K562 (cell line): ENCODE data around the gene HOXB6. TPM values are rescaled to one million over a fixed set of nuclear protein-coding genes. Genes with fewer than 3 reads are reported as not detected.

Source experiments
- BACH1 ChIP-seq: fragments of 200-800 bp; sonication (Bioruptor generic); IDR thresholded peaks from 2 replicates; pipeline ENCODE4 v1.6.1; 2016; ENCODE audit warnings: missing genetic modification characterization, missing compliant biosample characterization
- BRD9 ChIP-seq: fragments of 450-650 bp; IDR thresholded peaks from 2 replicates; pipeline ENCODE4 v1.6.1; 2018; ENCODE audit warnings: low read depth; ENCODE audit not compliant: partially characterized antibody
- DACH1 ChIP-seq: fragments of 450-650 bp; IDR thresholded peaks from 2 replicates; pipeline ENCODE4 v1.6.1; 2018; ENCODE audit not compliant: partially characterized antibody
- HMG20A ChIP-seq: fragments of 450-650 bp; formaldehyde crosslinking; conservative IDR thresholded peaks from 2 replicates; pipeline ENCODE4 v1.4.0; 2020; ENCODE audit warnings: mild to moderate bottlenecking, mixed read lengths
- LCOR ChIP-seq: sonication (generic); formaldehyde crosslinking; IDR thresholded peaks from 2 replicates; pipeline ENCODE4 v1.8.0; 2022; ENCODE audit warnings: mild to moderate bottlenecking, missing genetic modification reagents
- PTBP1 ChIP-seq: fragments of 200-400 bp; formaldehyde crosslinking; IDR thresholded peaks from 2 replicates; pipeline ENCODE4 v1.6.1; 2017; ENCODE audit warnings: low read depth, low read length
- RB1 ChIP-seq: fragments of 450-650 bp; IDR thresholded peaks from 2 replicates; pipeline ENCODE4 v1.6.1; 2017; ENCODE audit warnings: low read depth, mild to moderate bottlenecking
- RBM17 ChIP-seq: fragments of 200-400 bp; formaldehyde crosslinking; IDR thresholded peaks from 2 replicates; pipeline ENCODE4 v1.6.1; 2017; ENCODE audit warnings: low read depth, mild to moderate bottlenecking, low read length, borderline replicate concordance
- SETDB1 ChIP-seq: IDR thresholded peaks from one replicate; pipeline ENCODE4 v1.6.1; 2012; ENCODE audit warnings: low read length, control low read depth, inconsistent platforms
- SMARCA5 ChIP-seq: fragments of 450-650 bp; IDR thresholded peaks from 2 replicates; pipeline ENCODE4 v1.6.1; 2016
- ZBTB8A ChIP-seq: fragments of 450-650 bp; IDR thresholded peaks from 2 replicates; pipeline ENCODE4 v1.6.1; 2018; ENCODE audit warnings: mild to moderate bottlenecking, moderate library complexity; ENCODE audit not compliant: partially characterized antibody
- ZNF445 ChIP-seq: fragments of 250-450 bp; sonication (Bioruptor Pico); IDR thresholded peaks from 2 replicates; pipeline ENCODE4 v1.4.0; 2020; ENCODE audit warnings: low read depth, mild to moderate bottlenecking, moderate library complexity
- polyA plus RNA-seq, 8 experiments: library from polyadenylated mRNA; depleted of rRNA in 4 of 8; stranded (reverse) in 5 of 8; unstranded in 3 of 8; fragments of >200 nt; fragmentation: Nextera tagmentation in 2 of 8; fragmentation: Illumina TruSeq in 1 of 8; extraction: Ambion mirVana in 2 of 8; extraction: Trizol in 1 of 8; gene quantifications; 2 replicates each; pipeline versions ENCODE4 v1.2.1 to v1.2.3, GENCODE V29; 2011 to 2014; ENCODE audit warnings: inconsistent platforms in 1 of 8, missing spikeins in 1 of 8
- total RNA-seq, 7 experiments: library from RNA; depleted of rRNA in 6 of 7; stranded (reverse); fragments of >200 nt in 6 of 7; fragmentation: Illumina TruSeq in 2 of 7; extraction: Trizol in 2 of 7; gene quantifications; 2 replicates each; pipeline versions ENCODE4 v1.2.1 to v1.2.3, GENCODE V29; 2011 to 2021; ENCODE audit warnings: low replicate concordance in 1 of 7
- TF ChIP-seq, protein P1 (sequence below): fragments of 450-650 bp; IDR thresholded peaks from 2 replicates; pipeline ENCODE4 v1.6.1; 2017; ENCODE audit warnings: mild to moderate bottlenecking, moderate library complexity
- TF ChIP-seq, protein P2 (sequence below): fragments of 250-450 bp; sonication (Bioruptor Pico); IDR thresholded peaks from 2 replicates; pipeline ENCODE4 v1.9.0; 2021; ENCODE audit warnings: mild to moderate bottlenecking, inconsistent platforms
- TF ChIP-seq, protein P3 (sequence below): sonication (generic); formaldehyde crosslinking; IDR thresholded peaks from 2 replicates; pipeline ENCODE4 v1.8.1; 2022; ENCODE audit warnings: missing genetic modification reagents
- TF ChIP-seq, protein P4 (sequence below): fragments of 200-800 bp; sonication (Bioruptor generic); IDR thresholded peaks from 2 replicates; pipeline ENCODE4 v1.6.1; 2017; ENCODE audit warnings: missing genetic modification characterization, missing compliant biosample characterization
- TF ChIP-seq, protein P5 (sequence below): fragments of 450-650 bp; IDR thresholded peaks from 2 replicates; pipeline ENCODE4 v1.6.1; 2016; ENCODE audit warnings: mild to moderate bottlenecking

The HOXB6 gene
- total and polyA plus RNA-seq, 9 of the 15 experiments (the other 6 are each of a cell fraction or from before 2014, with no cell fraction given) = 1.2 to 14.8 (median 4.9) TPM

DNA sequence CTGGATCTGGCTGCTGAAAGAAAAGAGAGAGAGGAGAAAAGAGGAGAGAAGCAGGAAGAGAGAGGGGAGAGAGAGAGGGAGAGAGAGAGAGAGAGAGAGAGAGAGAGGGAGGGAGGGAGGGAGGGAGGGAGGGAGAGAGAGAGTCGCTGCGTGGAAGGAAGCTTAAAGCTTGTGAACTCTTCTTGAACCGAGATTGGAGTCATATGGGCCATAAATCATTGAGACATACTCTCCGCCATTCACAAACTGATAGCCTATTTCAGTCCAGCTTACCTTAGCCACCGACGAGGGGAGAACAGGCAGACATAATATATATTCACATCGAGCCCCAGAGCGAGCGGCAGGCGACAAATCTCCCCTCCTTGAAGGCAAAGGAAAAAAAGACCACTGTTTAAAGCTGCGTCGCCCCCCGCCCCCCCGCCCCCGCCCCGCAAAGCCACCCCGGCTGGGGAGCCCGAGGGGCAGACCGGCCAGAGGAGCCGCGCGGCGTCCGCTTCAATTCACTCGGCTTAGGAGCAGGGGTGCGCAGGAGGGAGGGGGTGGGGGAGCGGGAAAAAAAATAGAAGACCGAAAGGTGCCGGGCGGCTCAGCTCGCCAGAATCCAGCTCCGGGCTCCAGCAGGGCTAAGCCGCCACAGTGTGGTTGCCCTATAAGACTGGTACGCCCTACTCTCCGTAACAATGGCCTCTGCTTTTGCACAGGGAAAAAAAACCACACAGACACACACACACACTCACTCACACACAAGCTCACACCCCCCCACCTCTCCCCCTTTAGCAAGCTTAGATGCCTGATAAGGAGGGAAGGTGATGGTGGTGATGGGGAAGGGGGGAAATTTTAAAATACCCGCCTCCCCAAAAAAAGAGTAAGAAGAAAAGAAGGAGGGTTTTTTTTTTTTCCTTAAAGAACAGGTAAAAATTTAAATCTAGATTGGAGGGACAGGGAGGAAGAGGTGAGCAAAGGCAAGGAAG, 49.2 kb downstream of the HOXB6 start (continued):
- TF ChIP-seq, protein P1, sequence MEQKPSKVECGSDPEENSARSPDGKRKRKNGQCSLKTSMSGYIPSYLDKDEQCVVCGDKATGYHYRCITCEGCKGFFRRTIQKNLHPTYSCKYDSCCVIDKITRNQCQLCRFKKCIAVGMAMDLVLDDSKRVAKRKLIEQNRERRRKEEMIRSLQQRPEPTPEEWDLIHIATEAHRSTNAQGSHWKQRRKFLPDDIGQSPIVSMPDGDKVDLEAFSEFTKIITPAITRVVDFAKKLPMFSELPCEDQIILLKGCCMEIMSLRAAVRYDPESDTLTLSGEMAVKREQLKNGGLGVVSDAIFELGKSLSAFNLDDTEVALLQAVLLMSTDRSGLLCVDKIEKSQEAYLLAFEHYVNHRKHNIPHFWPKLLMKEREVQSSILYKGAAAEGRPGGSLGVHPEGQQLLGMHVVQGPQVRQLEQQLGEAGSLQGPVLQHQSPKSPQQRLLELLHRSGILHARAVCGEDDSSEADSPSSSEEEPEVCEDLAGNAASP = no peak
- TF ChIP-seq SETDB1 (no peak), ZBTB8A (no peak), HMG20A (no peak), PTBP1 (no peak), LCOR (CRISPR knock-in tag) (no peak), ZNF445 (CRISPR knock-in tag) (no peak), SMARCA5 (no peak), RBM17 (no peak), BACH1 (no peak; the same call in 1 of the 2 replicates), RB1 (no peak), BRD9 (peak; percentile 88), DACH1 (peak; percentile 47)
- TF ChIP-seq, protein P2, sequence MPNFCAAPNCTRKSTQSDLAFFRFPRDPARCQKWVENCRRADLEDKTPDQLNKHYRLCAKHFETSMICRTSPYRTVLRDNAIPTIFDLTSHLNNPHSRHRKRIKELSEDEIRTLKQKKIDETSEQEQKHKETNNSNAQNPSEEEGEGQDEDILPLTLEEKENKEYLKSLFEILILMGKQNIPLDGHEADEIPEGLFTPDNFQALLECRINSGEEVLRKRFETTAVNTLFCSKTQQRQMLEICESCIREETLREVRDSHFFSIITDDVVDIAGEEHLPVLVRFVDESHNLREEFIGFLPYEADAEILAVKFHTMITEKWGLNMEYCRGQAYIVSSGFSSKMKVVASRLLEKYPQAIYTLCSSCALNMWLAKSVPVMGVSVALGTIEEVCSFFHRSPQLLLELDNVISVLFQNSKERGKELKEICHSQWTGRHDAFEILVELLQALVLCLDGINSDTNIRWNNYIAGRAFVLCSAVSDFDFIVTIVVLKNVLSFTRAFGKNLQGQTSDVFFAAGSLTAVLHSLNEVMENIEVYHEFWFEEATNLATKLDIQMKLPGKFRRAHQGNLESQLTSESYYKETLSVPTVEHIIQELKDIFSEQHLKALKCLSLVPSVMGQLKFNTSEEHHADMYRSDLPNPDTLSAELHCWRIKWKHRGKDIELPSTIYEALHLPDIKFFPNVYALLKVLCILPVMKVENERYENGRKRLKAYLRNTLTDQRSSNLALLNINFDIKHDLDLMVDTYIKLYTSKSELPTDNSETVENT = no peak
- TF ChIP-seq, protein P3, sequence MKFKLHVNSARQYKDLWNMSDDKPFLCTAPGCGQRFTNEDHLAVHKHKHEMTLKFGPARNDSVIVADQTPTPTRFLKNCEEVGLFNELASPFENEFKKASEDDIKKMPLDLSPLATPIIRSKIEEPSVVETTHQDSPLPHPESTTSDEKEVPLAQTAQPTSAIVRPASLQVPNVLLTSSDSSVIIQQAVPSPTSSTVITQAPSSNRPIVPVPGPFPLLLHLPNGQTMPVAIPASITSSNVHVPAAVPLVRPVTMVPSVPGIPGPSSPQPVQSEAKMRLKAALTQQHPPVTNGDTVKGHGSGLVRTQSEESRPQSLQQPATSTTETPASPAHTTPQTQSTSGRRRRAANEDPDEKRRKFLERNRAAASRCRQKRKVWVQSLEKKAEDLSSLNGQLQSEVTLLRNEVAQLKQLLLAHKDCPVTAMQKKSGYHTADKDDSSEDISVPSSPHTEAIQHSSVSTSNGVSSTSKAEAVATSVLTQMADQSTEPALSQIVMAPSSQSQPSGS (CRISPR knock-in tag) = no peak
- TF ChIP-seq, protein P4, sequence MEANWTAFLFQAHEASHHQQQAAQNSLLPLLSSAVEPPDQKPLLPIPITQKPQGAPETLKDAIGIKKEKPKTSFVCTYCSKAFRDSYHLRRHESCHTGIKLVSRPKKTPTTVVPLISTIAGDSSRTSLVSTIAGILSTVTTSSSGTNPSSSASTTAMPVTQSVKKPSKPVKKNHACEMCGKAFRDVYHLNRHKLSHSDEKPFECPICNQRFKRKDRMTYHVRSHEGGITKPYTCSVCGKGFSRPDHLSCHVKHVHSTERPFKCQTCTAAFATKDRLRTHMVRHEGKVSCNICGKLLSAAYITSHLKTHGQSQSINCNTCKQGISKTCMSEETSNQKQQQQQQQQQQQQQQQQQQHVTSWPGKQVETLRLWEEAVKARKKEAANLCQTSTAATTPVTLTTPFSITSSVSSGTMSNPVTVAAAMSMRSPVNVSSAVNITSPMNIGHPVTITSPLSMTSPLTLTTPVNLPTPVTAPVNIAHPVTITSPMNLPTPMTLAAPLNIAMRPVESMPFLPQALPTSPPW (CRISPR knock-in tag) = peak; percentile 90
- TF ChIP-seq, protein P5, sequence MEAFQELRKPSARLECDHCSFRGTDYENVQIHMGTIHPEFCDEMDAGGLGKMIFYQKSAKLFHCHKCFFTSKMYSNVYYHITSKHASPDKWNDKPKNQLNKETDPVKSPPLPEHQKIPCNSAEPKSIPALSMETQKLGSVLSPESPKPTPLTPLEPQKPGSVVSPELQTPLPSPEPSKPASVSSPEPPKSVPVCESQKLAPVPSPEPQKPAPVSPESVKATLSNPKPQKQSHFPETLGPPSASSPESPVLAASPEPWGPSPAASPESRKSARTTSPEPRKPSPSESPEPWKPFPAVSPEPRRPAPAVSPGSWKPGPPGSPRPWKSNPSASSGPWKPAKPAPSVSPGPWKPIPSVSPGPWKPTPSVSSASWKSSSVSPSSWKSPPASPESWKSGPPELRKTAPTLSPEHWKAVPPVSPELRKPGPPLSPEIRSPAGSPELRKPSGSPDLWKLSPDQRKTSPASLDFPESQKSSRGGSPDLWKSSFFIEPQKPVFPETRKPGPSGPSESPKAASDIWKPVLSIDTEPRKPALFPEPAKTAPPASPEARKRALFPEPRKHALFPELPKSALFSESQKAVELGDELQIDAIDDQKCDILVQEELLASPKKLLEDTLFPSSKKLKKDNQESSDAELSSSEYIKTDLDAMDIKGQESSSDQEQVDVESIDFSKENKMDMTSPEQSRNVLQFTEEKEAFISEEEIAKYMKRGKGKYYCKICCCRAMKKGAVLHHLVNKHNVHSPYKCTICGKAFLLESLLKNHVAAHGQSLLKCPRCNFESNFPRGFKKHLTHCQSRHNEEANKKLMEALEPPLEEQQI = no peak
